Adipocyte (in vitro differentiated cells): ENCODE data around the gene ZNF462.

Experiments used
- DNase-seq: peaks from one replicate; pipeline ENCODE4 v3.0.0-alpha.2; 2015; ENCODE audit warnings: low read depth
- H3K27me3 ChIP-seq: replicated peaks from 2 replicates; pipeline ENCODE4 v1.7.0; 2013; ENCODE audit warnings: mild to moderate bottlenecking, low read length, moderate library complexity; ENCODE audit not compliant: control insufficient read depth, insufficient read depth
- H3K36me3 ChIP-seq: 2 replicates; pipeline ENCODE4 v1.7.0; 2013; ENCODE audit warnings: low read length, mild to moderate bottlenecking, moderate library complexity; ENCODE audit not compliant: control insufficient read depth, insufficient read depth, severe bottlenecking
- H3K4me1 ChIP-seq: 2 replicates; pipeline ENCODE4 v1.7.0; 2013; ENCODE audit warnings: mild to moderate bottlenecking, low read length, moderate library complexity; ENCODE audit not compliant: control insufficient read depth, insufficient read depth
- H3K4me3 ChIP-seq: 2 replicates; pipeline ENCODE4 v1.7.0; 2013; ENCODE audit warnings: mild to moderate bottlenecking, low read length, moderate library complexity
- H3K9ac ChIP-seq: 2 replicates; pipeline ENCODE4 v1.7.0; 2013; ENCODE audit warnings: mild to moderate bottlenecking, low read length, moderate library complexity
- H3K9me3 ChIP-seq: 2 replicates; pipeline ENCODE4 v1.7.0; 2013; ENCODE audit warnings: mild to moderate bottlenecking, low read length, moderate library complexity; ENCODE audit not compliant: control insufficient read depth

Gene ZNF462

GRCh38 chr9:106879439-106879882, 16.5 kb downstream of the ZNF462 start:
- no peak for DNase-seq
- no peaks in the 10 kb centered on the region for H3K36me3 ChIP-seq
- H3K4me3 ChIP-seq, result no peak overlapping the region
- H3K27me3 ChIP-seq, result no peaks in the 10 kb centered on the region
- no peak overlapping the region for H3K9ac ChIP-seq
- no peaks in the 10 kb centered on the region for H3K9me3 ChIP-seq
- H3K4me1 ChIP-seq, result peaks cover 36% of the 10 kb centered on the region

- H3K9me3 ChIP-seq, result no peaks in the 10 kb centered on the region
- no peaks in the 10 kb centered on the region for H3K36me3 ChIP-seq
- no peak overlapping the region for H3K9ac ChIP-seq
- no peak overlapping the region for H3K4me3 ChIP-seq
- peaks cover 35% of the 10 kb centered on the region for H3K4me1 ChIP-seq
- H3K27me3 ChIP-seq, result no peaks in the 10 kb centered on the region
- no peak for DNase-seq
These were observed 17.1 kb downstream of the ZNF462 start for GRCh38 chr9:106880081-106880480.

- no peaks in the 10 kb centered on the region for H3K27me3 ChIP-seq
- no peak overlapping the region for H3K9ac ChIP-seq
- no peak for DNase-seq
- no peak overlapping the region for H3K4me3 ChIP-seq
- peaks cover 43% of the 10 kb centered on the region for H3K4me1 ChIP-seq
- no peaks in the 10 kb centered on the region for H3K9me3 ChIP-seq
- no peaks in the 10 kb centered on the region for H3K36me3 ChIP-seq
These were observed 17.9 kb downstream of the ZNF462 start for GRCh38 chr9:106880863-106881262.

- Histone ChIP-seq H3K9me3 (no peaks in the 10 kb centered on the region), H3K36me3 (no peaks in the 10 kb centered on the region), H3K4me3 (no peak overlapping the region), H3K9ac (no peak overlapping the region), H3K27me3 (no peaks in the 10 kb centered on the region), H3K4me1 (peaks cover 53% of the 10 kb centered on the region)
- DNase-seq, result no peak
These were observed 20.1 kb downstream of the ZNF462 start for GRCh38 chr9:106883030-106883429.

- H3K4me1 ChIP-seq, result peaks cover 47% of the 10 kb centered on the region
- DNase-seq, result peak; percentile 32
- no peaks in the 10 kb centered on the region for H3K27me3 ChIP-seq
- no peak overlapping the region for H3K4me3 ChIP-seq
- H3K9me3 ChIP-seq, result no peaks in the 10 kb centered on the region
- H3K9ac ChIP-seq, result no peak overlapping the region
- H3K36me3 ChIP-seq, result no peaks in the 10 kb centered on the region
These were observed 20.7 kb downstream of the ZNF462 start for GRCh38 chr9:106883626-106884190.

GRCh38 chr9:106885451-106885850, 22.5 kb downstream of the ZNF462 start:
- Histone ChIP-seq H3K4me1 (peaks cover 31% of the 10 kb centered on the region), H3K27me3 (no peaks in the 10 kb centered on the region), H3K9me3 (no peaks in the 10 kb centered on the region), H3K4me3 (no peak overlapping the region), H3K9ac (no peak overlapping the region), H3K36me3 (no peaks in the 10 kb centered on the region)
- DNase-seq, result peak; percentile 24

- Histone ChIP-seq H3K9me3 (no peaks in the 10 kb centered on the region), H3K4me1 (peaks cover 30% of the 10 kb centered on the region), H3K27me3 (no peaks in the 10 kb centered on the region), H3K4me3 (no peak overlapping the region), H3K9ac (no peak overlapping the region), H3K36me3 (no peaks in the 10 kb centered on the region)
- DNase-seq, result no peak
These were observed 23.4 kb downstream of the ZNF462 start for GRCh38 chr9:106886111-106887046.

GRCh38 chr9:106887066-106887465, 24.1 kb downstream of the ZNF462 start:
- Histone ChIP-seq H3K9me3 (no peaks in the 10 kb centered on the region), H3K27me3 (no peaks in the 10 kb centered on the region), H3K4me1 (peaks cover 35% of the 10 kb centered on the region), H3K4me3 (no peak overlapping the region), H3K36me3 (no peaks in the 10 kb centered on the region), H3K9ac (no peak overlapping the region)
- no peak for DNase-seq

- Histone ChIP-seq H3K4me1 (peaks cover 53% of the 10 kb centered on the region), H3K4me3 (no peak overlapping the region)
These were observed 26.2 kb downstream of the ZNF462 start for GRCh38 chr9:106889061-106889590.

GRCh38 chr9:106890608-106891007, 27.6 kb downstream of the ZNF462 start:
- no peak overlapping the region for H3K4me3 ChIP-seq
- H3K36me3 ChIP-seq, result no peaks in the 10 kb centered on the region
- no peak overlapping the region for H3K9ac ChIP-seq
- no peaks in the 10 kb centered on the region for H3K27me3 ChIP-seq
- H3K9me3 ChIP-seq, result no peaks in the 10 kb centered on the region
- H3K4me1 ChIP-seq, result peaks cover 45% of the 10 kb centered on the region
- no peak for DNase-seq

More at GRCh38 chr9:106889061-106889590, 26.2 kb downstream of the ZNF462 start:
- DNase-seq, result no peak
- Histone ChIP-seq H3K9me3 (no peaks in the 10 kb centered on the region), H3K9ac (no peak overlapping the region), H3K27me3 (no peaks in the 10 kb centered on the region), H3K36me3 (no peaks in the 10 kb centered on the region)

GRCh38 chr9:106891286-106891685, 28.3 kb downstream of the ZNF462 start:
- Histone ChIP-seq H3K36me3 (no peaks in the 10 kb centered on the region), H3K9ac (no peak overlapping the region), H3K4me1 (peaks cover 39% of the 10 kb centered on the region), H3K27me3 (no peaks in the 10 kb centered on the region), H3K9me3 (no peaks in the 10 kb centered on the region), H3K4me3 (no peak overlapping the region)
- DNase-seq, result no peak
